H9 (cell line): ENCODE results near the gene PDE4C. TPM values are rescaled to one million over a fixed set of nuclear protein-coding genes. Genes with fewer than 3 reads are reported as not detected.

Experiments used
- DNase-seq: peaks from one replicate; pipeline ENCODE4 v3.0.0-alpha.2; 2017
- H2AFZ ChIP-seq: one replicate; pipeline ENCODE4 v1.6.1; 2013; ENCODE audit warnings: mild to moderate bottlenecking, low read length, control low read depth, moderate library complexity
- H2AK5ac ChIP-seq: 2 replicates; pipeline ENCODE4 v1.6.1; 2013; ENCODE audit warnings: low read length, control low read depth, mixed read lengths; ENCODE audit not compliant: insufficient read length
- H2BK120ac ChIP-seq: one replicate; pipeline ENCODE4 v1.6.1; 2013; ENCODE audit warnings: low read depth, mild to moderate bottlenecking, low read length, control low read depth, inconsistent platforms; ENCODE audit not compliant: poor library complexity, severe bottlenecking
- H2BK12ac ChIP-seq: 2 replicates; pipeline ENCODE4 v1.6.1; 2013; ENCODE audit warnings: low read length, control low read depth, mixed read lengths, low read depth; ENCODE audit not compliant: insufficient read length
- H2BK15ac ChIP-seq: 2 replicates; pipeline ENCODE4 v1.6.1; 2013; ENCODE audit warnings: low read depth, low read length, control low read depth
- H2BK20ac ChIP-seq: one replicate; pipeline ENCODE4 v1.6.1; 2013; ENCODE audit warnings: low read depth, mild to moderate bottlenecking, low read length, control low read depth, inconsistent platforms; ENCODE audit not compliant: poor library complexity, severe bottlenecking
- H2BK5ac ChIP-seq: 2 replicates; pipeline ENCODE4 v1.6.1; 2013; ENCODE audit warnings: low read length, control low read depth, mixed read lengths; ENCODE audit not compliant: insufficient read length
- H3K14ac ChIP-seq: 2 replicates; pipeline ENCODE4 v1.6.1; 2013; ENCODE audit warnings: low read length, control low read depth; ENCODE audit not compliant: insufficient read depth
- H3K18ac ChIP-seq: 2 replicates; pipeline ENCODE4 v1.6.1; 2013; ENCODE audit warnings: low read depth, mild to moderate bottlenecking, mixed read lengths, low read length, control low read depth; ENCODE audit not compliant: insufficient read length
- H3K23ac ChIP-seq: 2 replicates; pipeline ENCODE4 v1.6.1; 2013; ENCODE audit warnings: low read length, control low read depth, mixed read lengths, low read depth; ENCODE audit not compliant: insufficient read length
- H3K23me2 ChIP-seq: 2 replicates; pipeline ENCODE4 v1.6.1; 2013; ENCODE audit warnings: low read depth, mild to moderate bottlenecking, mixed read lengths, low read length, control low read depth; ENCODE audit not compliant: insufficient read length, poor library complexity, severe bottlenecking
- H3K27ac ChIP-seq: 2 replicates; pipeline ENCODE4 v1.5.1; 2013; ENCODE audit warnings: low read length, control low read depth, mixed read lengths, low read depth; ENCODE audit not compliant: insufficient read length
- H3K27me3 ChIP-seq: 2 replicates; pipeline ENCODE4 v1.6.1; 2013; ENCODE audit warnings: low read length, control low read depth, inconsistent platforms; ENCODE audit not compliant: insufficient read depth
- H3K4ac ChIP-seq: 2 replicates; pipeline ENCODE4 v1.6.1; 2013; ENCODE audit warnings: low read depth, mild to moderate bottlenecking, control low read depth, inconsistent platforms, low read length, moderate library complexity
- H3K4me1 ChIP-seq: 2 replicates; pipeline ENCODE4 v1.6.1; 2013; ENCODE audit warnings: low read length, control low read depth, inconsistent platforms; ENCODE audit not compliant: insufficient read depth
- H3K4me2 ChIP-seq: 2 replicates; pipeline ENCODE4 v1.6.1; 2013; ENCODE audit warnings: low read length, control low read depth, mixed read lengths; ENCODE audit not compliant: insufficient read length, insufficient read depth
- H3K56ac ChIP-seq: 2 replicates; pipeline ENCODE4 v1.6.1; 2013; ENCODE audit warnings: low read depth, mild to moderate bottlenecking, mixed read lengths, low read length, control low read depth; ENCODE audit not compliant: insufficient read length
- H3K79me1 ChIP-seq: 2 replicates; pipeline ENCODE4 v1.6.1; 2013; ENCODE audit warnings: low read depth, mild to moderate bottlenecking, moderate library complexity, low read length, control low read depth, inconsistent platforms; ENCODE audit not compliant: insufficient read depth, poor library complexity, severe bottlenecking
- H3K79me2 ChIP-seq: 2 replicates; pipeline ENCODE4 v1.6.1; 2013; ENCODE audit warnings: low read length, control low read depth, inconsistent platforms; ENCODE audit not compliant: insufficient read depth
- H3K9ac ChIP-seq: 2 replicates; pipeline ENCODE4 v1.6.1; 2013; ENCODE audit warnings: low read length, control low read depth, mixed read lengths; ENCODE audit not compliant: insufficient read length; ENCODE audit errors: extremely low read depth
- H3K9me3 ChIP-seq: one replicate; pipeline ENCODE4 v1.6.1; 2013; ENCODE audit warnings: low read depth, low read length, inconsistent platforms; ENCODE audit not compliant: control insufficient read depth
- H3T11ph ChIP-seq: one replicate; pipeline ENCODE4 v1.6.1; 2013; ENCODE audit warnings: mild to moderate bottlenecking, low read length, control low read depth, inconsistent platforms
- H4K20me1 ChIP-seq: one replicate; pipeline ENCODE4 v1.6.1; 2013; ENCODE audit not compliant: control insufficient read depth, insufficient read length, insufficient read depth
- H4K5ac ChIP-seq: 2 replicates; pipeline ENCODE4 v1.6.1; 2013; ENCODE audit warnings: low read depth, mild to moderate bottlenecking, mixed read lengths, low read length, control low read depth; ENCODE audit not compliant: insufficient read length
- H4K8ac ChIP-seq: replicated peaks from 2 replicates; pipeline ENCODE4 v1.6.1; 2013; ENCODE audit warnings: low read length, control low read depth, mixed read lengths, low read depth; ENCODE audit not compliant: insufficient read length
- H4K91ac ChIP-seq: 2 replicates; pipeline ENCODE4 v1.6.1; 2013; ENCODE audit warnings: low read depth, mild to moderate bottlenecking, moderate library complexity, mixed read lengths, low read length, control low read depth; ENCODE audit not compliant: insufficient read length
- H3K27ac Mint-ChIP-seq, 3 experiments: 2 replicates in 2 of 3; 3 replicates in 1 of 3; pipeline ENCODE4 v1.8.0; 2020 to 2021; ENCODE audit warnings: mixed read lengths in 3 of 3, mild to moderate bottlenecking in 1 of 3, moderate library complexity in 1 of 3
- H3K27me3 Mint-ChIP-seq: 2 replicates; pipeline ENCODE4 v1.8.0; 2021; ENCODE audit warnings: low read depth, mild to moderate bottlenecking, moderate library complexity, mixed read lengths
- H3K36me3 Mint-ChIP-seq, 3 experiments: 2 replicates in 2 of 3; 3 replicates in 1 of 3; pipeline ENCODE4 v1.8.0; 2020 to 2021; ENCODE audit warnings: low read depth in 3 of 3, mixed read lengths in 3 of 3; ENCODE audit not compliant: insufficient read depth in 1 of 3
- H3K4me1 Mint-ChIP-seq, 2 experiments: 2 replicates each; pipeline ENCODE4 v1.8.0; 2020; ENCODE audit warnings: mixed read lengths in 2 of 2
- H3K4me3 Mint-ChIP-seq, 2 experiments: 2 replicates in 1 of 2; 3 replicates in 1 of 2; pipeline ENCODE4 v1.8.0; 2020 to 2021; ENCODE audit warnings: mild to moderate bottlenecking in 2 of 2, mixed read lengths in 2 of 2, moderate library complexity in 1 of 2
- H3K9me3 Mint-ChIP-seq, 2 experiments: 2 replicates in 1 of 2; 3 replicates in 1 of 2; pipeline ENCODE4 v1.8.0; 2020; ENCODE audit warnings: mild to moderate bottlenecking in 2 of 2, mixed read lengths in 2 of 2, moderate library complexity in 1 of 2
- WGBS: extraction: QIAGEN DNeasy Blood & Tissue Kit; methylation state at CpG from one replicate; pipeline ENCODE4 v1.1.7; 2013; ENCODE audit warnings: missing lambda C conversion rate, low lambda C conversion rate, mixed read lengths; ENCODE audit not compliant: insufficient read length; ENCODE audit errors: extremely low coverage; 5-methylcytosine and 5-hydroxymethylcytosine counted together
- total RNA-seq: library from RNA; stranded (reverse); gene quantifications from 2 replicates; pipeline ENCODE4 v1.2.1, GENCODE V29; 2021
- TF ChIP-seq, protein P1 (sequence below): fragments of 200-600 bp; sonication (generic); conservative IDR thresholded peaks from 3 replicates; pipeline ENCODE4 v1.8.0; 2021; ENCODE audit warnings: antibody characterized with exemption, mild to moderate bottlenecking

PDE4C gene
- total RNA-seq, 1 experiment from 2014 or later = 1.8 TPM

DNA sequence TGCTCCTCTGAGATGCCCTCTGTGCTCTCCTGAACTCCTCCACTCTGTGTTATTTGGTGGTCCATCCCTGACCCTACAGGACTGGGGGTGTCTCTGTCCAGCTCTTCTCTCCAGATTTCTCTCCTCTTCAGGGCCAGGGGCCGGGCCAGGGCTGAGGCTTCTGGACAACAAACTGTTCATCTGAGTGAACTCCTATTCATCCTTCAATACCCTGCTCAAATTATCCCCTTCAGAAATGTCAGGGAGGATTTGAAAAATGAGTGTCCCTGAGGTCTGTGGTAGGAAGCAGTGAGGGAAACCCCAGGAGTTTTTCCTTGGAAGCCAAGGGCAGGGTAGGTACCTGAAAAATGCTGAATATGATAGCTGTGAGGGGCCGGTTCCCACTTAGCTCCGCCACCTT, 7.6 kb downstream of the PDE4C start:
- peaks cover 16 to 21% of the 10 kb centered on the region in 2 experiments for H3K4me1 Mint-ChIP-seq

More for the DNA sequence above, 7.6 kb downstream of the PDE4C start:
- Histone ChIP-seq H2BK20ac (no peak overlapping the region), H2AK5ac (no peak overlapping the region), H4K20me1 (no peaks in the 10 kb centered on the region), H3K79me1 (no peaks in the 10 kb centered on the region), H3K9ac (no peak overlapping the region), H2BK12ac (no peak overlapping the region), H4K5ac (no peak overlapping the region), H3K4me1 (no peaks in the 10 kb centered on the region; the same call in 1 of the 2 replicates), H4K8ac (no peak overlapping the region), H3K4me2 (no peak overlapping the region), H3K23me2 (no peaks in the 10 kb centered on the region), H3K18ac (no peak overlapping the region), H3K56ac (no peak overlapping the region), H3K27me3 (no peaks in the 10 kb centered on the region), H3K9me3 (no peaks in the 10 kb centered on the region), H3K4ac (no peak overlapping the region), H2BK15ac (no peak overlapping the region), H4K91ac (no peak overlapping the region), H3K14ac (no peak overlapping the region), H2AFZ (no peak overlapping the region), H2BK120ac (no peak overlapping the region), H3T11ph (no peak overlapping the region), H3K27ac (no peak overlapping the region), H3K79me2 (no peaks in the 10 kb centered on the region), H3K23ac (no peak overlapping the region), H2BK5ac (no peak overlapping the region)
- TF ChIP-seq, protein P1, sequence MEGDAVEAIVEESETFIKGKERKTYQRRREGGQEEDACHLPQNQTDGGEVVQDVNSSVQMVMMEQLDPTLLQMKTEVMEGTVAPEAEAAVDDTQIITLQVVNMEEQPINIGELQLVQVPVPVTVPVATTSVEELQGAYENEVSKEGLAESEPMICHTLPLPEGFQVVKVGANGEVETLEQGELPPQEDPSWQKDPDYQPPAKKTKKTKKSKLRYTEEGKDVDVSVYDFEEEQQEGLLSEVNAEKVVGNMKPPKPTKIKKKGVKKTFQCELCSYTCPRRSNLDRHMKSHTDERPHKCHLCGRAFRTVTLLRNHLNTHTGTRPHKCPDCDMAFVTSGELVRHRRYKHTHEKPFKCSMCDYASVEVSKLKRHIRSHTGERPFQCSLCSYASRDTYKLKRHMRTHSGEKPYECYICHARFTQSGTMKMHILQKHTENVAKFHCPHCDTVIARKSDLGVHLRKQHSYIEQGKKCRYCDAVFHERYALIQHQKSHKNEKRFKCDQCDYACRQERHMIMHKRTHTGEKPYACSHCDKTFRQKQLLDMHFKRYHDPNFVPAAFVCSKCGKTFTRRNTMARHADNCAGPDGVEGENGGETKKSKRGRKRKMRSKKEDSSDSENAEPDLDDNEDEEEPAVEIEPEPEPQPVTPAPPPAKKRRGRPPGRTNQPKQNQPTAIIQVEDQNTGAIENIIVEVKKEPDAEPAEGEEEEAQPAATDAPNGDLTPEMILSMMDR = no peak
- H3K9me3 Mint-ChIP-seq = no peaks in the 10 kb centered on the region
- H3K36me3 Mint-ChIP-seq = peaks cover 0 to under 1% (median 0%) of the 10 kb centered on the region in 3 experiments; a peak in 2 of 7 replicates
- DNase-seq = no peak
- H3K4me3 Mint-ChIP-seq = no peak overlapping the region; a peak in 1 of 5 replicates
- no CpG with 5 or more reads among the region's 3 CpGs for WGBS
- no peak overlapping the region for H3K27ac Mint-ChIP-seq
- H3K27me3 Mint-ChIP-seq = peaks cover 5% of the 10 kb centered on the region
